CD4-positive, CD25-positive, alpha-beta regulatory T cell (primary cell): ENCODE results near the gene TBC1D3B. TPM values are rescaled to one million over a fixed set of nuclear protein-coding genes. Genes with fewer than 3 reads are reported as not detected.
"Not testable (repeated sequence)": the region's sequence is repeated elsewhere in the genome, so short reads cannot be mapped to it uniquely, and the experiment has no call there.

Experiments used
- ATAC-seq, 2 donors: fragments of 150-1000 bp; cut with Tn5 transposase; one replicate each; pipeline ENCODE4 v1.10.0; 2021; ENCODE audit warnings: low read depth in 2 of 2, moderate number of reproducible peaks in 2 of 2, moderate library complexity in 1 of 2
- DNase-seq, 3 donors: peaks; one replicate each; pipeline versions ENCODE4 v3.0.0 to v3.0.0-alpha.2; 2012 to 2022; ENCODE audit warnings: mixed read lengths in 1 of 3
- H3K27ac ChIP-seq: one replicate; pipeline ENCODE4 v1.7.0; 2013; ENCODE audit warnings: mild to moderate bottlenecking, low read length; ENCODE audit not compliant: insufficient read depth, poor library complexity, severe bottlenecking
- H3K27me3 ChIP-seq: one replicate; pipeline ENCODE4 v1.7.0; 2013; ENCODE audit warnings: low read length; ENCODE audit not compliant: control insufficient read depth, insufficient read depth
- H3K36me3 ChIP-seq: one replicate; pipeline ENCODE4 v1.7.0; 2013; ENCODE audit warnings: mild to moderate bottlenecking, low read length, moderate library complexity; ENCODE audit not compliant: control insufficient read depth, insufficient read depth
- H3K4me1 ChIP-seq: 2 replicates; pipeline ENCODE4 v1.7.0; 2013; ENCODE audit warnings: mild to moderate bottlenecking, low read length; ENCODE audit not compliant: insufficient read depth, control insufficient read depth, poor library complexity, severe bottlenecking
- H3K4me3 ChIP-seq: one replicate; pipeline ENCODE4 v1.7.0; 2013; ENCODE audit warnings: low read depth, mild to moderate bottlenecking, low read length, moderate library complexity
- H3K9me3 ChIP-seq, 2 experiments: 1 replicate in 1 of 2; 2 replicates in 1 of 2; pipeline ENCODE4 v1.7.0; 2013; ENCODE audit warnings: low read length in 2 of 2, mild to moderate bottlenecking in 1 of 2, moderate library complexity in 1 of 2; ENCODE audit not compliant: control insufficient read depth in 2 of 2
- H3K27ac Mint-ChIP-seq, 3 donors: one replicate each; pipeline ENCODE4 v1.8.0; 2020 to 2022; ENCODE audit warnings: mild to moderate bottlenecking in 3 of 3, mixed read lengths in 3 of 3, moderate library complexity in 2 of 3
- H3K27me3 Mint-ChIP-seq: one replicate; pipeline ENCODE4 v1.8.0; 2022; ENCODE audit warnings: mild to moderate bottlenecking, mixed read lengths
- H3K36me3 Mint-ChIP-seq: one replicate; pipeline ENCODE4 v1.8.0; 2020; ENCODE audit warnings: mixed read lengths
- H3K4me1 Mint-ChIP-seq, 4 donors: one replicate each; pipeline ENCODE4 v1.8.0; 2020 to 2022; ENCODE audit warnings: mixed read lengths in 4 of 4, mild to moderate bottlenecking in 1 of 4
- H3K4me3 Mint-ChIP-seq, 4 donors: one replicate each; pipeline ENCODE4 v1.8.0; 2020 to 2022; ENCODE audit warnings: mild to moderate bottlenecking in 4 of 4, mixed read lengths in 4 of 4, moderate library complexity in 3 of 4
- H3K9me3 Mint-ChIP-seq, 7 donors: one replicate each; pipeline ENCODE4 v1.8.0; 2020 to 2022; ENCODE audit warnings: mixed read lengths in 7 of 7, mild to moderate bottlenecking in 3 of 7, moderate library complexity in 2 of 7
- polyA plus RNA-seq, 4 donors: library from polyadenylated mRNA; unstranded; fragments of 300-500 nt; fragmentation: Illumina TruSeq; gene quantifications; one replicate each; pipeline ENCODE4 v1.2.3, GENCODE V29; 2021
- total RNA-seq: library from RNA; stranded (reverse); gene quantifications from one replicate; pipeline ENCODE4 v1.2.3, GENCODE V29; 2022

Gene TBC1D3B
- total and polyA plus RNA-seq, 5 donors from 2014 or later, result 8.5 TPM; not detected in 4

DNA sequence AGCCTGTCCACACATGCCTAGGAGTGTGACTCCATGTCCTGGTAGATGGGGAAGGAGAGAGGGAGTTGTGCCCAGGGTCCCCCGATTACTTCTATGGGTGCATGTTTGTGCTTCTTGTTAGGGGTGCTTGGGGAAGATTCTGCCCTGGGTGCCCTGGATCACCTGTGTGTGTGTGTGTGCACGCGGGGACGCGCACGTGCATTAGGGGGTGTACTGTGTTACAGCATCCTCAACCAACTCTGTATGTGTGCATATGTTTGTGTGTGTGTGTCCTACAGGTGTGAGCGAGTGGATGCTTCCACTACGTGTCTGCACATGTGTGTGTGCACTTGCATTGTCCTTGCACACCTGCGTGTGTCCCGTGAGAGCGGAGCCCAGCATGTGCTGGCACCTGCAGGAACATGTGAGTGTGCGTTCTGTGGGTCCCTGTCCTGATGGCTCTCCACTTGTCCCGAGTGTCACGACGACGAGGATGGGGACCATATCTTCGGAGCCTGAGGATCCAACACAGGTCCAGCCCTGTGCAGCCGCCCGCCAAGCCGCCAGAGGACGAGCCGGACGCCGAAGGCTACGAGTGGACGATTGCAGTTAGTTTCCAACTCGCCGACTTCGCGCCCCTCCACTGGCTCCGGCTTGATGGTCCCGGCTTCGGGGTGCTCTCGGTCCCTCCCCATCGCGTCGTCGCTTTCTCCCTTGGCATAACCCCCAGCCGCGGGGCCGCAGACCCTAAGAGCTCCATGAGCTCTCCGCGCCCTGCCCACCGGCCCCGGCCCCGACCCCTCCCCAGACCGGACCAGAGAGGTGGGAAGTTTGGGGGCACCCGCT lies 6.0 kb upstream of the TBC1D3B start:
- no peak for DNase-seq
- H3K9me3 Mint-ChIP-seq, result peaks cover 0 to 1% (median 0%) of the 10 kb centered on the region in 7 donors

DNA sequence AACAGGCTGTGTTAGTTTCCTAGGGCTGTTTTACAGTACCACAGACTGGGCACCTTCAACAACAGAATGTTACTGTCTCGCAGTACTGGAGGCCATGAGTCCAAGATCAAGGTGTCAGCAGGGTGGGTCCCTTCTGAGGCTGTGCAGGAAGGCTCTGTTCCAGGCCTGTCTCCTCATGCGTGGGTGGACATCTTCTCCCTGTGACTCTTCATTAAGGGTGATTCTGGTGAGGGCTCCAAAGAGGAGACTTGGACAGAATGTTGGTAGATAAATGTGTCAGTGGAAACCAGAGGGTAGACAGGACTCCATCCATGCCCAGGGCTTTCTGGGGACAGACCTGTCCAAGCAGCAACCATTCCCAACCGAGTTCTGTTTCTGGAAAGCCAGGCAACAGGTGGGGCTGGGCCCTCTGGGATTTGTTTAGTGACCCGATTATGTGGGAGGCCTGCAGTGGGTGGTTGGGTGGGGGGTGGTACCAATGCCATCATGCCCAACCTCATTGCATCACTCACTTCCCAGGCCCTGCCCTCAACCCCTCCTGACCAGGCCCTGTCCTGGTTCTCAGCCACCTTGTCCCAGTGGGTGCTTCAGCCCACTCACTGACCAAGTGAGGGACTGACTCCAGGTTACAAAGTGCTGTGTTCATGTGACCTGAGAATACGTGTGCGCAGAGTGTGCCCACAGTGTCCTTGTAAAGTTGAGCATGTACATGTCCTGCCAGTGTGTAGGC lies 5.2 kb upstream of the TBC1D3B start:
- not testable (repeated sequence) for H3K36me3 ChIP-seq, H3K9me3 Mint-ChIP-seq, H3K36me3 Mint-ChIP-seq, H3K27ac Mint-ChIP-seq, H3K9me3 ChIP-seq, H3K4me3 Mint-ChIP-seq, H3K27me3 ChIP-seq, H3K4me3 ChIP-seq, H3K27ac ChIP-seq, ATAC-seq, DNase-seq, H3K4me1 Mint-ChIP-seq, H3K4me1 ChIP-seq
- peaks cover 45% of the 10 kb centered on the region for H3K27me3 Mint-ChIP-seq

More for the DNA sequence above, 6.0 kb upstream of the TBC1D3B start:
- Histone ChIP-seq H3K27me3 (peaks cover 3% of the 10 kb centered on the region), H3K4me3 (no peak overlapping the region), H3K27ac (no peak overlapping the region), H3K9me3 (no peaks in the 10 kb centered on the region), H3K4me1 (peaks cover 4% of the 10 kb centered on the region), H3K36me3 (no peaks in the 10 kb centered on the region)
- no peaks in the 10 kb centered on the region for H3K4me1 Mint-ChIP-seq
- H3K27ac Mint-ChIP-seq, result no peak overlapping the region
- peaks cover 2% of the 10 kb centered on the region for H3K36me3 Mint-ChIP-seq
- ATAC-seq, result no peak
- H3K27me3 Mint-ChIP-seq, result peaks cover 48% of the 10 kb centered on the region
- H3K4me3 Mint-ChIP-seq, result no peak overlapping the region

DNA sequence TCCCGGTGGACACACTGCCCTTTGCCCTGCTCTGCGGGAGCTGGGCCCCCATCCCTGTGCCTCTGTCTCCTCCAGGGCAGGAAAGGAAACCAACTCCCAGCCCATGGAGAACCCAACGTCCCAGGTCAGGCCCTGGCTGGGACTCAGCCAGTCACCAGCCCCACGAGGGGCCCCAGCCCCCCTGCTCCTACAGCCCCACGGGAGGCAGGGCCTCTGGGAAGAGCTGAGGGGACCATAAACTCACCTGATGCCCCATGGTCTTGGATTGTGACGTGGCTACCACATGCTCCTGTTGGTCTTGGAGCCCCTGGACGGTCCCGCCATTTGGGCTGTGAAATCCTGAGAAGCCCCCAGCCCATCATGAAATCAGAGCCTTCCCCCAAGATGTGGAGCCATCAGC lies 7.6 kb downstream of the TBC1D3B start:
- H3K4me1 ChIP-seq, H3K36me3 Mint-ChIP-seq, H3K4me3 Mint-ChIP-seq, DNase-seq, H3K27me3 ChIP-seq, ATAC-seq, H3K4me1 Mint-ChIP-seq, H3K9me3 Mint-ChIP-seq, H3K4me3 ChIP-seq, H3K36me3 ChIP-seq, H3K9me3 ChIP-seq, H3K27me3 Mint-ChIP-seq, H3K27ac ChIP-seq, H3K27ac Mint-ChIP-seq: not testable (repeated sequence)

DNA sequence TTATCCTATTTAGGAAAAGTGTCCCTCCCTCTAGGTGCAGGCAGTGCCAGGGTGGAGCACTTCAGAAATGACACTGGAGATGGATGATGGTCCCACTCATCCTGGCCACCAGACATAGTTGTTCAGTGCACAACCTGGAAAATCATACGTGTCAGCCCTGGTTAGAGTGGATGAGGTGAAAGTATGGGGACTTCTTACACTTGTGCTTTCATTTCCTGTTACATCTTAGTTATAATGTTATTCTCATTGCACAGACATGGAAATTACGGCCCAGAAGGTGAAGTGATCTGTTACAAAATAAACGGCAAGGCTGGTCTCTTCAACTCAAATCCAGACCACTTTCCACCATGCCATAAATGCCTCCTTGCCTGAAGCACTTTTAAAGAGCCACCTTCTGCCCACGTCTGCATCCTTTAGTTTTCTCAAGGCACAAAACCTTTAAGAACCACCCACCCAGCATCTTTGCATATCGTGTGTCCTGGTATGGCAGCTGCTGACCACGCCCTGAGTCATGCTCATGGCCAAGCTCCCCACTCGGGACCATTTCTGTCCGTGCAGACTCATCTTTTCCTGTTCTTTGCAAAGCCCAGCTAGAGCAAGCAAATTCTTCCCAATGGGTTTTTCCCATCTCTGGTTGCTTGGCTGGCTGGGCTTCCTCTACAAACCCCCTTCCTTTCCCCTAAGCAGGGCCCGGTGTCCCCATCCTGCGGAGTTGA lies 22.4 kb downstream of the TBC1D3B start:
- Histone ChIP-seq H3K4me3 (no peak overlapping the region), H3K4me1 (no peaks in the 10 kb centered on the region), H3K27me3 (peaks cover 12% of the 10 kb centered on the region), H3K9me3 (no peaks in the 10 kb centered on the region), H3K36me3 (no peaks in the 10 kb centered on the region), H3K27ac (no peak overlapping the region)
- ATAC-seq (peak in 1 of 2 donors; percentile 18), DNase-seq (no peak)
- Mint-ChIP-seq H3K27ac (no peak overlapping the region), H3K9me3 (no peaks in the 10 kb centered on the region), H3K36me3 (no peaks in the 10 kb centered on the region), H3K4me3 (no peak overlapping the region), H3K27me3 (peaks cover 39% of the 10 kb centered on the region), H3K4me1 (peaks cover 0 to 2% (median 1%) of the 10 kb centered on the region in 4 donors)

DNA sequence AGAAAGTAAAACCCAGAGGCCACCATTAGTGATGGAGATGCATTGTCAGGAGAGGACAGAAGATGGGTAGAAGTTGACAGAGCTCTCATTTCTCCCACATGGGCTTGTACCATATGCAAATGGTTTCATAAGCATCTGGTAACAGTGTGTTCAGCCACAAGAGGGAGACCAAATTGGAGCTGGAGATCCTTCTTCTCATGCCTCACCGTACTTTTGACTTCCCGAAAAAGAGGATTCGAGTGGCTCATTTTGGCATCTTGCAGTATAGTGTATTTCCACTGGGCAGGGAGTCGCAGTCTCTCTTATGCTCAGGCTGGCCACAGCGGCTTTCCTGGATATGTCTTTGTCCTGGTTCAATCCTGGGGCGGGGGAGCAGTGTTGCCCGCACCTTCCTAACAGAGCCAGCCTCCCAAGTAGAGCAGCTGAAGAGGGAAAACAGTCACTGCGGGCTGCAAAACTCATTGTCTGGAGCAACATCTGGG lies 23.8 kb downstream of the TBC1D3B start:
- Mint-ChIP-seq H3K4me1 (peaks cover 0 to 4% (median 2%) of the 10 kb centered on the region in 4 donors), H3K4me3 (no peak overlapping the region), H3K9me3 (no peaks in the 10 kb centered on the region), H3K27ac (no peak overlapping the region), H3K27me3 (peaks cover 41% of the 10 kb centered on the region), H3K36me3 (no peaks in the 10 kb centered on the region)
- no peak overlapping the region for H3K4me3 ChIP-seq
- H3K27ac ChIP-seq, result no peak overlapping the region
- H3K9me3 ChIP-seq, result no peaks in the 10 kb centered on the region
- H3K36me3 ChIP-seq, result no peaks in the 10 kb centered on the region
- DNase-seq (no peak), ATAC-seq (no peak)
- H3K4me1 ChIP-seq, result no peaks in the 10 kb centered on the region
- peaks cover 12% of the 10 kb centered on the region for H3K27me3 ChIP-seq

DNA sequence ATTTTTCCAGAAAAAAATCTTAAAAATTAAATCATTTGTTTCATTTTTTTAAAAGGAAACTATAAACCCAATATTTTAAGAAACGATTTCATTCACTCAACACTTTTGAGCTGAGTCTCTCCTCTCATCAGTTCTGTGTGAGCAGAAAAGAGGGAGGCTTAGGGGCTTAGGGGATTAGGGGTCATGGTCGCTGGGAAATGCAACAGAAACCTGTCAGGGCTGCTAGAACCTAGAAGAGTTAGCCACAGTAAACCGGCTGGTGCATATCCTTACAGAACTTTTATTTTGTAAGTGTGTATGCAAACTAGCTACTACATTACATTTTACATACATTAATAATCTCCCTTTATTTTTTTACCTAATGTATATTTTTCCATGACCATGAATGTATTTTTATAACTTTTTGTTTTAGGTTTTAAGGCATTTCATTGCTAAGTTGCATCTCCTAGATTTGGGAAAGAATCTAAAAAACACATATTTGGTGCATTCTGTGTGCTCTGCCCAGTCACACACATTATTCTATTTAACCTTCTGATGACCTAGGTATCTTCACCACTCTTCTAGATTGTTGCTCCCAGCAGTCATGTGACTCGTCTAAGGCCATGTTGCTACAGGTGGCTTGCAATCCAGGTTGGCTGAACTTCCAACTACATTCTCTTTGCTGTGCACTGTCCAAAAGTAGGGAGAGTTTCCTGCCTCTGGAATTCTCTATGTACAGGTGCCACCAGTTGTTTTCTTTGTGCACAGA lies 24.4 kb downstream of the TBC1D3B start:
- Mint-ChIP-seq H3K27me3 (peaks cover 41% of the 10 kb centered on the region), H3K27ac (no peak overlapping the region), H3K4me3 (no peak overlapping the region), H3K9me3 (no peaks in the 10 kb centered on the region), H3K36me3 (no peaks in the 10 kb centered on the region), H3K4me1 (peaks cover 0 to 4% (median 2%) of the 10 kb centered on the region in 4 donors)
- H3K36me3 ChIP-seq, result no peaks in the 10 kb centered on the region
- no peak overlapping the region for H3K4me3 ChIP-seq
- ATAC-seq (no peak), DNase-seq (no peak)
- H3K9me3 ChIP-seq, result no peaks in the 10 kb centered on the region
- H3K27me3 ChIP-seq, result peaks cover 12% of the 10 kb centered on the region
- no peaks in the 10 kb centered on the region for H3K4me1 ChIP-seq
- no peak overlapping the region for H3K27ac ChIP-seq

DNA sequence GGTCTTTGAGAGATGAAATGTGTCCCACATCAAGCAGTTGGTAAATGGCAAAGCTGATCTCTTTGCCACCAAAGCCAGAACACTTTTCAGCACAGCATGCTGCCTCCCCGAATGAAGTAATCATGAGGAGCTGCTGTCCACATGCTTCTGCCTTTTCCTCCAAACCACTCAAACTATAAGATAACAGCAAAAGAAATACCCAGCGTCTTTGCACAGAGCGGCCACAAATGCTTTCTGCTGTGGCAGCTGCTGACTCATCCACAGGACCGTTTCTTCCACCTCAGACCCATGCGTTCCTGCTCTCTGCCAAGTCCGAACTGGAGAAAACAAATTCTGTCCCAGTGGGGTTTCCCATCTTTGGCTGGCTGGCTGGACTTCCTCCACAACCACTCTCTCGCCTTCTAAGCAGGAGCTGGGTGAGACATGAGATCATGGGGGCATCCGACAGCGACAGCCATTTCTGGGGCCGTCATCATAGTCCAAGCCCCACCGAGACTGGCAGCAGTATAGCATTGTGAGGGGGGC lies 27.1 kb downstream of the TBC1D3B start:
- no peaks in the 10 kb centered on the region for H3K36me3 Mint-ChIP-seq
- no peak overlapping the region for H3K27ac Mint-ChIP-seq
- Histone ChIP-seq H3K27me3 (peaks cover 12% of the 10 kb centered on the region), H3K4me3 (no peak overlapping the region), H3K9me3 (no peaks in the 10 kb centered on the region), H3K27ac (no peak overlapping the region), H3K36me3 (no peaks in the 10 kb centered on the region), H3K4me1 (no peaks in the 10 kb centered on the region)
- H3K4me3 Mint-ChIP-seq, result no peak overlapping the region
- no peak for DNase-seq
- H3K27me3 Mint-ChIP-seq, result peaks cover 29% of the 10 kb centered on the region
- H3K4me1 Mint-ChIP-seq, result peaks cover 0 to 4% (median 2%) of the 10 kb centered on the region in 4 donors
- H3K9me3 Mint-ChIP-seq, result no peaks in the 10 kb centered on the region
- ATAC-seq, result no peak
